Kidney (tissue), 14 donors: ENCODE measurements around the gene ATAD3C. TPM values are rescaled to one million over a fixed set of nuclear protein-coding genes. Genes with fewer than 3 reads are reported as not detected.
"Not testable (repeated sequence)": the region's sequence is repeated elsewhere in the genome, so short reads cannot be mapped to it uniquely, and the experiment has no call there.

Experiments
- DNase-seq, 5 donors: peaks; one replicate each; pipeline ENCODE4 v3.0.0-alpha.2; 2013 to 2020
- FAIRE-seq: peaks from 2 replicates; lab custom pipeline; 2012; peaks lifted over from hg19 to GRCh38; lab: Jason Lieb, UNC
- H3K27ac ChIP-seq, 2 donors: one replicate each; pipeline ENCODE4 v1.7.0; 2013; ENCODE audit warnings: low read depth in 2 of 2, low read length in 2 of 2, inconsistent platforms in 1 of 2
- H3K27me3 ChIP-seq: one replicate; pipeline ENCODE4 v1.7.1; 2013; ENCODE audit warnings: low read length, inconsistent platforms; ENCODE audit not compliant: control insufficient read depth, insufficient read depth
- H3K36me3 ChIP-seq, 3 donors: one replicate each; pipeline versions ENCODE4 v1.7.0 to v1.7.1; 2013; ENCODE audit warnings: low read length in 3 of 3, control low read depth in 1 of 3, inconsistent platforms in 1 of 3; ENCODE audit not compliant: insufficient read depth in 3 of 3, control insufficient read depth in 2 of 3
- H3K4me1 ChIP-seq, 3 donors: one replicate each; pipeline versions ENCODE4 v1.7.0 to v1.7.1; 2013; ENCODE audit warnings: low read length in 3 of 3, inconsistent platforms in 1 of 3, low read depth in 1 of 3; ENCODE audit not compliant: control insufficient read depth in 2 of 3, insufficient read depth in 2 of 3
- H3K4me3 ChIP-seq, 3 donors: one replicate each; pipeline versions ENCODE4 v1.7.0 to v1.8.1; 2013; ENCODE audit warnings: low read length in 3 of 3, control low read depth in 1 of 3, inconsistent platforms in 1 of 3
- H3K9ac ChIP-seq, 3 donors: one replicate each; pipeline versions ENCODE4 v1.7.0 to v1.7.1; 2013; ENCODE audit warnings: low read length in 3 of 3, control low read depth in 1 of 3, inconsistent platforms in 1 of 3
- H3K9me3 ChIP-seq, 3 donors: one replicate each; pipeline versions ENCODE4 v1.7.0 to v1.7.1; 2013; ENCODE audit warnings: low read length in 3 of 3, control low read depth in 1 of 3, inconsistent platforms in 1 of 3; ENCODE audit not compliant: control insufficient read depth in 2 of 3, insufficient read depth in 1 of 3
- CTCF ChIP-seq: IDR thresholded peaks from 3 replicates; pipeline ENCODE4 v1.5.1; 2012; ENCODE audit warnings: mild to moderate bottlenecking, moderate library complexity, borderline replicate concordance; ENCODE audit not compliant: insufficient read depth; ENCODE audit errors: extremely low read depth
- intact Hi-C: fragments of 100-400 bp; cut with DNase I; formaldehyde crosslinking; loops from one replicate; pipeline ENCODE4 v1.11.1; 2022
- polyA plus RNA-seq: library from polyadenylated mRNA; stranded (reverse); fragments of 350-450 nt; fragmentation: Illumina TruSeq; extraction: RNeasy Lipid Tissue Mini Kit (QIAGEN cat#74804); gene quantifications from one replicate; pipeline ENCODE4 v1.2.3, GENCODE V29; 2014; ENCODE audit warnings: low read depth, low replicate concordance; ENCODE audit not compliant: insufficient read depth
- total RNA-seq: library from RNA; stranded (reverse); fragmentation: NEBNext Ultra II Directional; extraction: Animal tissue kit (Norgen Biotek cat#: 25700); gene quantifications from one replicate; pipeline ENCODE4 v1.2.1, GENCODE V29; 2021
- donor health status: control.
- donor health status: control.
- donor health status: control.
- donor health status: control.
- donor health status: control.
- donor health status: DM: yes; HTN: yes; CAD: no.
- donor health status: Normal renal cell carcinoma (clear cell type).

Gene ATAD3C
- total and polyA plus RNA-seq, 2 donors from 2014 or later, result 10.0 to 14.3 TPM

- Histone ChIP-seq H3K4me3 (no peak overlapping the region), H3K4me1 (peaks cover 0 to 10% (median 0%) of the 10 kb centered on the region in 3 donors), H3K27ac (no peak overlapping the region), H3K9ac (no peak overlapping the region), H3K9me3 (no peaks in the 10 kb centered on the region), H3K27me3 (no peaks in the 10 kb centered on the region), H3K36me3 (no peaks in the 10 kb centered on the region)
- DNase-seq, result peak in 4 of 5 donors; percentile 35 to 93 (median 68)
- FAIRE-seq, result no peak
- intact Hi-C loops, result no loop called here
- TF ChIP-seq CTCF, result no peak
Observed at GRCh38 chr1:1427106-1427819, 22.2 kb upstream of the ATAD3C start.

- Histone ChIP-seq H3K9ac (no peak overlapping the region), H3K9me3 (no peaks in the 10 kb centered on the region), H3K27me3 (no peaks in the 10 kb centered on the region), H3K4me3 (no peak overlapping the region), H3K36me3 (no peaks in the 10 kb centered on the region), H3K4me1 (peaks cover 0 to 10% (median 0%) of the 10 kb centered on the region in 3 donors), H3K27ac (no peak overlapping the region)
- no peak for TF ChIP-seq CTCF
- DNase-seq, result peak in 1 of 5 donors; percentile 73
- FAIRE-seq, result no peak
- intact Hi-C loops, result no loop called here
Observed at GRCh38 chr1:1427820-1428148, 21.7 kb upstream of the ATAD3C start.

GRCh38 chr1:1428174-1428573 is 21.3 kb upstream of the ATAD3C start:
- H3K36me3 ChIP-seq, result no peaks in the 10 kb centered on the region
- H3K4me1 ChIP-seq, result peaks cover 0 to 13% (median 0%) of the 10 kb centered on the region in 3 donors
- no peak overlapping the region for H3K27ac ChIP-seq
- DNase-seq (peak in 1 of 5 donors; percentile 65), FAIRE-seq (no peak)
- no peak overlapping the region for H3K4me3 ChIP-seq
- H3K27me3 ChIP-seq, result no peaks in the 10 kb centered on the region
- TF ChIP-seq CTCF, result no peak
- intact Hi-C loops, result no loop called here
- no peak overlapping the region for H3K9ac ChIP-seq
- no peaks in the 10 kb centered on the region for H3K9me3 ChIP-seq

- intact Hi-C loops, H3K27ac ChIP-seq, H3K9me3 ChIP-seq, FAIRE-seq, H3K36me3 ChIP-seq, H3K4me3 ChIP-seq, H3K27me3 ChIP-seq, H3K9ac ChIP-seq: not testable (repeated sequence)
- H3K4me1 ChIP-seq, result peaks cover 0 to 20% (median 0%) of the 10 kb centered on the region in 3 donors
- peak in 1 of 5 donors; percentile 21 for DNase-seq
Observed at GRCh38 chr1:1428967-1429366, 20.5 kb upstream of the ATAD3C start.
